GM21367 (cell line): Measurements from ENCODE around the gene ZNF775.

Experiments
- ATAC-seq: cut with Tn5 transposase; IDR thresholded peaks from one replicate; pipeline ENCODE4 v1.9.1; 2021; ENCODE audit not compliant: unreplicated experiment

Gene ZNF775

DNA sequence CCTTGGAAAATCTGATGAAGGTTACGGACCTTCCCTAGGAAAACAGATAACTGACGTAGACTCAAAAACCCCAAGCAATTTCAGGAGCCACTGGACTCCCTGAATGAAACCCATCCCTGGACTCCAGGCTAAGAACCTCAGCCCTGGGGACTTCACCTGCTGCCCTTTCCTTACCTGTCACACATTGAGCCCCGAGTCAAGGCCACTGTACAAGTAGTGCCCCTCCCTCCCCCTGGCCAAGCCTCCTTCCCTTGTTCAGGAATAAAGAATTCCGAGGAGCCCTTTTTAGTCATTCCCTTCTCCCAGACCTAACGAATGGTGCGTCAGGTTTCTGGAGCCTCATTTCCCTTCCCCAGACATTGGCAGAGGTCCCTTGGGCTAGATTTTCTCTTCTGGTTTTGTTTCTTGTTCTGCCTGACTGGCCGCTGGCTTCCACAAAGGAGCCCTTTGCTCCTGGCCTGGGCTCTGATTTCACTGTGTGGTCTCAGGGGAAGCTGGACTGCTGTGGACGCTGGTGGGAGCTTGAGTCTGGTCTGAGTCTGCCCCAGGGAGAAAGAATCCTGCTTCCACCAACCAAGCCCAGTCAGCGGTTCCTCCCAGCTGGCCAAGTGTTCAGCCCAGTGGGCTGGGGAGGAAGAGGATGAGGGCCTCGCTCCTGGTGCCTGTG lies 31.7 kb downstream of the ZNF775 start:
- ATAC-seq = no peak

GRCh38 chr7:150411606-150412005 lies 32.5 kb downstream of the ZNF775 start:
- ATAC-seq = no peak

GRCh38 chr7:150412016-150412415 lies 32.9 kb downstream of the ZNF775 start:
- ATAC-seq = no peak

- no peak for ATAC-seq
Observed at GRCh38 chr7:150412518-150413488, 33.7 kb downstream of the ZNF775 start.

DNA sequence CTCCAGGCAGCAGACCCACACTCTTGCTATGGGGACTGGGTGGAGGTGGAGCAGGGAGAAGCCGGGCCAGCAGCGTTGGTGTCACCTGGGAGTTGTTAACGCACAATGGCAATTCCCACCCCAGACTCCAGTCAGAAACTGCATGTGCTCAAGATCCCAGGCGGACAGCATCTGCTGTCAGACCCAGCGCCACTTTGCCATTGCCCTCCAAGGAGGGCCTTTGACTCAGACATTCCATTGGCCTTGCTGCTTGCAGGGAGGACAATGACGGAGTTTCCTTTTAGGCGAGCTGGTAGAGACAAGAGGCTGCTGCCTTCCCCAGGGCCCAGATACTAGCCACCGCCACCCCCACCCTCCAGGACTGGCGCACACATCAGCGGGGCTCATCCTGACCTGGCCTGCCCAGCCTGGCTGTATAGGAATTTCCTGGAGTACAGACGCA lies 34.5 kb downstream of the ZNF775 start:
- no peak for ATAC-seq

DNA sequence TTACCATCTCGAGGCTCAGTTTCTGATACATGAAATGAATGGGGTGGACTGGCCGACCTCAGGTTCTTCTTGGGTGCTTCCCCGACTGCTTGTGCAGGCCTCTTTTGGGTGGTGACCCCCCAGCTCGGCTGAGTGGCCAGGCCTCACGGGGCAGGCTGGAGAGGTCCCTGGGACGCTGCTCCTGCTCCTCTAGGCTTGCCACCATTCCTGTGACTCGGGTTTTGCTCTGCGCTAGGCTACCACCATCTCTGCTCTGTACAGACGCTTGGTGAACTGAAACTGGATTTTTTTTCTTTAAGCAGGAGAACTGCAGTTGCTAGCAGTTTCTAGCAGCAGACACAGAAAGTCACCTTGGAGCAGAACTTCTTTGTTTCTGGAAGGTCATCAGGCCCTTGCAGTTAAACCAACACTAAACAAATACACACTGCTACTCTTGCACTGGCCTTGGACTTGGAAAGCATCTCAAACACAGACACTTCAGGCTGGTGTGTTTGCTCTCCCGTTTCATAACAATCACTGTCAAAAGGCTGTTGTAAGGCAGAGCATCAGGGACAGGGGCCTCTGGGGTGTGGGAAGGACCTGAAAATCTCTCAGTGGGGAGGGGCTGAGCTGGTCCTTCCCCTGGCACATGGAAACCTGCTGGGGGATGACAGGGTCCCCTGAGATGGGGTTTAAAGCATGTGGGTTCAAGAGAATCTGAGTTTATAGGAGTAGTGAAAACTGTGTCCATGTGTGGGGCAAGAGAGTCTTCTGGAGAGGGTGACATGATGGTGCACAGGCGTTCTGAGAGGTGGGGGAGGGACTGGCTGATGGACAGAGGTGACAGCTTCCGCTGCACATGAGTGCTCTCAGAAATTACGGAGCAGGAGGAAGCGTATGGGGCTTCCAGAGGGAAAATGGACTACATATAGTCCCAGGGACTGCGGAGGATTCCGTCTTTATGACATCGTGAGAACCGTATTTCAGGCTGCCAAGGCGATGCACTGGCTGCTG lies 36.3 kb downstream of the ZNF775 start:
- ATAC-seq = no peak

DNA sequence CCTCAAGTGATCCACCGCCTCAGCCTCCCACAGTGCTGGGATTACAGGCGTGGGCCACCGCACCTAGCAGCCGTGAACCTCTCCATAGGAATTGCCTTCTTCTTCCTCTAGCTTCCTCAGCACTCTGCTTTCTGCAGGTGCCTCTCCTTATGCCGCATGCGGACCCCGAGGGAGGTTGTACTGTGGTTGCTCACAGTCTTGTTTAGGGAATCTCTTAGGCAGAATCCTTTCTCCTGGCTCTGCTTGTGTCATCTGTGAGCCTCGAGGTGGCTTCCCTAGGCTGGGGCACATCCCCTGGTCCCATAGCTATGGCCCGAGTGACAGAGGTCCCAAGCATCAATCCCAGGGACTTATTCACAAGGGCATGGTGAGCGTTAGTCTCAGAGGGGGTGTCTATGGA lies 38.1 kb downstream of the ZNF775 start:
- no peak for ATAC-seq

GRCh38 chr7:150417863-150418262 lies 38.7 kb downstream of the ZNF775 start:
- ATAC-seq = no peak

DNA sequence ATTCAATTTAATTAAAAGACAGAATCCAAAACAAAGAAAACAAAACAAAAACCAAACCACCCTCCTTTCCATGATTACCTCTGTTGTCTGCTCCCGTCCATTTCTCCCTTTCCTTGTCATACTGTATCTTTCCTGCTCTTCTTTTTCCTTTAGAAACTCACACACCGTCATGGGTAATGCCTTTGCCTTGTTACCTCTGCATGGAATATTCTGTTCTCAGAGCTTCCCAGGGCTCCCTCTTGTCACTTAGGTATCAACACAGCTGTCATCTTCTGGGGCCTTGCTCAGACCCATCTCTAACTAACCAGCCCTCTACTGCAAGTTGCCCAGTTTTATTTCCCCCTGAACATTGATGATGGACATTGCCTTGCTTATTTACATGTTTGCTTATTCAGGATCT lies 41.1 kb downstream of the ZNF775 start:
- no peak for ATAC-seq

- peak; percentile 96 for ATAC-seq
Observed at GRCh38 chr7:150420987-150421674, 42.0 kb downstream of the ZNF775 start.

DNA sequence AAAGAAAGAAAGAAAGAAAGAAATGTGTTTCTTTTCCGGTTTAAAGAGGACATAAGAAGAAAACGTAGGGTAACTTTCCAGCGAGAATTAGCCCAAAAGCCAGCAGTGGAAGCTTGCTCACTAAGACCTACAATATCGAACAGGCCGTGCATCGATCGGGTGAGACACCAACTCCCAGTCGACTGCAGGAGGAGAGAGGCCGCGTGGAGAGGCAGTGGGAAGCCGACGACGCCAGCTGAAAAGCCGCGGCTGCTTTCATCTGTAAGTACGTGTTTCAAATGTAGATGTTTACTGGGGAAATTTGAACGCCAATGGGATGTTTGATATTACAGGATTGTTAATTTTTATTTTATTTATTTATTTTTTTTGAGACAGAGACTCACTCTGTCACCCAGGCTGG lies 42.7 kb downstream of the ZNF775 start:
- no peak for ATAC-seq

- no peak for ATAC-seq
Observed at GRCh38 chr7:150425670-150426069, 46.5 kb downstream of the ZNF775 start.

GRCh38 chr7:150428671-150429451 lies 49.7 kb downstream of the ZNF775 start:
- no peak for ATAC-seq

GRCh38 chr7:150429699-150430098 lies 50.6 kb downstream of the ZNF775 start:
- ATAC-seq = no peak

- no peak for ATAC-seq
Observed at GRCh38 chr7:150430465-150431085, 51.4 kb downstream of the ZNF775 start.

GRCh38 chr7:150431839-150432658 lies 52.9 kb downstream of the ZNF775 start:
- no peak for ATAC-seq

GRCh38 chr7:150432915-150433892 lies 54.1 kb downstream of the ZNF775 start:
- ATAC-seq = peak; percentile 23
